H1 (cell line): ENCODE data around the gene DPYD. TPM values are rescaled to one million over a fixed set of nuclear protein-coding genes. Genes with fewer than 3 reads are reported as not detected.

Experiments
- BACH1 ChIP-seq: IDR thresholded peaks from 2 replicates; pipeline ENCODE4 v1.6.1; 2012; ENCODE audit warnings: low read length, improper control_type of control experiment
- CHD7 ChIP-seq: fragments of 300-600 bp; sonication (generic); IDR thresholded peaks from 2 replicates; pipeline ENCODE4 v1.7.1; 2012; ENCODE audit warnings: low read length, moderate library complexity, mild to moderate bottlenecking, inconsistent platforms; ENCODE audit not compliant: insufficient replicate concordance
- GABPA ChIP-seq: IDR thresholded peaks from 2 replicates; pipeline ENCODE4 v1.6.1; 2011; ENCODE audit warnings: mild to moderate bottlenecking, low read length, moderate library complexity, borderline replicate concordance; ENCODE audit not compliant: insufficient read depth
- KDM5A ChIP-seq: fragments of 200-600 bp; IDR thresholded peaks from 2 replicates; pipeline ENCODE4 v1.7.1; 2012; ENCODE audit warnings: mild to moderate bottlenecking, low read length, inconsistent platforms, mixed read lengths
- NANOG ChIP-seq: IDR thresholded peaks from 2 replicates; pipeline ENCODE4 v1.6.1; 2011; ENCODE audit warnings: low read length, low read depth, mild to moderate bottlenecking, inconsistent platforms; ENCODE audit not compliant: insufficient read depth, poor library complexity, severe bottlenecking
- RXRA ChIP-seq: IDR thresholded peaks from 2 replicates; pipeline ENCODE4 v1.6.1; 2011; ENCODE audit warnings: low read depth, mild to moderate bottlenecking, low read length, moderate library complexity; ENCODE audit not compliant: insufficient read depth
- SAP30 ChIP-seq: fragments of 300-600 bp; sonication (generic); IDR thresholded peaks from 2 replicates; pipeline ENCODE4 v1.7.1; 2012; ENCODE audit warnings: low read length, moderate library complexity, mild to moderate bottlenecking, inconsistent platforms; ENCODE audit not compliant: insufficient read depth, insufficient replicate concordance
- SP2 ChIP-seq: IDR thresholded peaks from 2 replicates; pipeline ENCODE4 v1.6.1; 2012; ENCODE audit warnings: mild to moderate bottlenecking, low read length, inconsistent platforms
- polyA plus RNA-seq, 7 experiments: library from polyadenylated mRNA; depleted of rRNA in 3 of 7; stranded (reverse) in 5 of 7; unstranded in 2 of 7; fragments of >200 nt in 5 of 7; fragments of 200-250 nt in 2 of 7; gene quantifications; 1 replicate in 5 of 7; 2 replicates in 1 of 7; 4 replicates in 1 of 7; pipeline versions ENCODE4 v1.2.1 to v1.2.3, GENCODE V29; 2011 to 2013; ENCODE audit warnings: missing spikeins in 2 of 7, mixed read lengths in 2 of 7
- total RNA-seq: library from RNA; stranded (reverse); fragmentation: NEBNext Ultra II Directional; extraction: Animal tissue kit (Norgen Biotek cat#: 25700); gene quantifications from 2 replicates; pipeline ENCODE4 v1.2.1, GENCODE V29; 2021
- TF ChIP-seq, protein P1 (sequence below), 3 experiments: IDR thresholded peaks; 1 replicate in 2 of 3; 2 replicates in 1 of 3; pipeline versions ENCODE4 v1.5.1 to v1.6.1; 2011; ENCODE audit warnings: low read length in 3 of 3, mild to moderate bottlenecking in 3 of 3, inconsistent platforms in 2 of 3, low read depth in 1 of 3, moderate library complexity in 1 of 3; ENCODE audit not compliant: insufficient read depth in 1 of 3; ENCODE audit errors: control extremely low read depth in 1 of 3

DPYD gene
- total and polyA plus RNA-seq, 2 of the 8 experiments (the other 6 are each of a cell fraction or from before 2014, with no cell fraction given), result 0.29 to 0.73 TPM

DNA sequence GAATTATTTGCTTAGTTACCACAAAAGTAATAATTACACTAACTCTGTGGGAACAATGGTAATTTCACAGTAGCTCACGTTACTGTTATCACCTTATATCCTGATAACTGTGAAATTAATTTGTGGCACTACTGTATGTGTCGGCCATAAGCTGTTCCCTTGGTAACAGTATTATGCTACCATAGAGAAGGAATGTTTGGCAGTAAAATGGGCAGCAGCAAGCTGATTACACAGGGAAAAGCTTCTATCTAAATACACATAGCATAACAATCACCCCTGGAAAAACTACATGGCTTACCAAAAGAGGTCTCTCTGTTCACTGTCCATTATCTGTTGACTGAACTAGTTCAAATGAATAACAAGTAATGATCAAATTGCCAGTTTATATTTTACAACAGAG lies 124.1 kb downstream of the DPYD start (continued):
- no peak for TF ChIP-seq CHD7
- TF ChIP-seq KDM5A, result no peak
- no peak for TF ChIP-seq SP2
- no peak for TF ChIP-seq NANOG
- no peak for TF ChIP-seq SAP30
- no peak for TF ChIP-seq RXRA
- TF ChIP-seq GABPA, result no peak
- TF ChIP-seq BACH1, result no peak
- TF ChIP-seq, protein P1, sequence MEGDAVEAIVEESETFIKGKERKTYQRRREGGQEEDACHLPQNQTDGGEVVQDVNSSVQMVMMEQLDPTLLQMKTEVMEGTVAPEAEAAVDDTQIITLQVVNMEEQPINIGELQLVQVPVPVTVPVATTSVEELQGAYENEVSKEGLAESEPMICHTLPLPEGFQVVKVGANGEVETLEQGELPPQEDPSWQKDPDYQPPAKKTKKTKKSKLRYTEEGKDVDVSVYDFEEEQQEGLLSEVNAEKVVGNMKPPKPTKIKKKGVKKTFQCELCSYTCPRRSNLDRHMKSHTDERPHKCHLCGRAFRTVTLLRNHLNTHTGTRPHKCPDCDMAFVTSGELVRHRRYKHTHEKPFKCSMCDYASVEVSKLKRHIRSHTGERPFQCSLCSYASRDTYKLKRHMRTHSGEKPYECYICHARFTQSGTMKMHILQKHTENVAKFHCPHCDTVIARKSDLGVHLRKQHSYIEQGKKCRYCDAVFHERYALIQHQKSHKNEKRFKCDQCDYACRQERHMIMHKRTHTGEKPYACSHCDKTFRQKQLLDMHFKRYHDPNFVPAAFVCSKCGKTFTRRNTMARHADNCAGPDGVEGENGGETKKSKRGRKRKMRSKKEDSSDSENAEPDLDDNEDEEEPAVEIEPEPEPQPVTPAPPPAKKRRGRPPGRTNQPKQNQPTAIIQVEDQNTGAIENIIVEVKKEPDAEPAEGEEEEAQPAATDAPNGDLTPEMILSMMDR (IDR thresholded peaks at IDR 0.05; ENCODE audit: control extremely low read depth in 1 of 3, insufficient read depth in 1 of 3, low read depth in 1 of 3, low read length in 3 of 3), result no peak
